HepG2 (cell line): ENCODE measurements around the gene CAPN9. TPM values are rescaled to one million over a fixed set of nuclear protein-coding genes. Genes with fewer than 3 reads are reported as not detected.

Source experiments
- ATAC-seq: fragments of 200-7000 bp; cut with Tn5 transposase; 3 replicates; pipeline ENCODE4 v1.9.1; 2020; ENCODE audit warnings: mild to moderate bottlenecking, moderate library complexity
- BruUV-seq: library from RNA; stranded (reverse); fragments of 400-500 nt; replicated peaks from 2 replicates; lab custom pipeline; 2021; lab: Mats Ljungman, UMichigan
- CTCF ChIA-PET: fragments of 300-600 bp; formaldehyde crosslinking; extraction: SDS; loops from one replicate; lab custom pipeline; 2021; ENCODE audit warnings: low total read pairs, inconsistent platforms, low intra/inter-chr PET ratio; lab: Yijun Ruan, JAX
- POLR2A ChIA-PET: fragments of 350-600 bp; sonication (Branson Sonifier 250); formaldehyde crosslinking; loops from one replicate; lab custom pipeline; 2020; ENCODE audit warnings: antibody characterized with exemption, inconsistent platforms; lab: Yijun Ruan, JAX
- DNase-seq: peaks from one replicate; pipeline ENCODE4 v3.0.0-alpha.2; 2015; ENCODE audit warnings: low spot score
- FAIRE-seq: peaks from 3 replicates; lab custom pipeline; 2011; peaks lifted over from hg19 to GRCh38; lab: Jason Lieb, UNC
- H2AFZ ChIP-seq: one replicate; pipeline ENCODE4 v1.6.1; 2011; ENCODE audit warnings: low read length, inconsistent platforms
- H3K27ac ChIP-seq: fragments of 300-600 bp; 3 replicates; pipeline ENCODE4 v1.8.0; 2011; ENCODE audit warnings: mixed run types, mild to moderate bottlenecking, mixed read lengths, low read length, inconsistent platforms; ENCODE audit not compliant: insufficient read depth; ENCODE audit errors: extremely low read length
- H3K27me3 ChIP-seq, 2 experiments: fragments of 200-600 bp in 1 of 2; 2 replicates in 1 of 2; 3 replicates in 1 of 2; pipeline versions ENCODE4 v1.6.0 to v1.8.0; 2011; ENCODE audit warnings: low read length in 2 of 2, mild to moderate bottlenecking in 2 of 2, moderate library complexity in 2 of 2, inconsistent platforms in 1 of 2; ENCODE audit not compliant: insufficient read depth in 2 of 2, control insufficient read depth in 1 of 2
- H3K36me3 ChIP-seq, 2 experiments: fragments of 200-600 bp in 1 of 2; replicated peaks in 1 of 2; 2 replicates in 1 of 2; 3 replicates in 1 of 2; pipeline versions ENCODE4 v1.5.1 to v1.8.0; 2011; ENCODE audit warnings: low read length in 2 of 2, inconsistent platforms in 1 of 2; ENCODE audit not compliant: insufficient read depth in 2 of 2, control insufficient read depth in 1 of 2
- H3K4me1 ChIP-seq: 2 replicates; pipeline ENCODE4 v1.5.1; 2012; ENCODE audit warnings: low read length, inconsistent platforms; ENCODE audit not compliant: insufficient read depth
- H3K4me2 ChIP-seq: 2 replicates; pipeline ENCODE4 v1.6.0; 2011; ENCODE audit warnings: low read depth, low read length, inconsistent platforms
- H3K4me3 ChIP-seq, 3 experiments: fragments of 200-600 bp in 1 of 3; sonication (generic), shearing (Covaris generic) in 1 of 3; replicated peaks in 1 of 3; 2 replicates each; pipeline ENCODE4 v1.5.1; 2011 to 2016; ENCODE audit warnings: low read length in 3 of 3, inconsistent platforms in 2 of 3, low read depth in 2 of 3, mild to moderate bottlenecking in 2 of 3, control low read depth in 1 of 3, mixed read lengths in 1 of 3; ENCODE audit not compliant: insufficient read depth in 1 of 3
- H3K79me2 ChIP-seq: one replicate; pipeline ENCODE4 v1.6.1; 2011; ENCODE audit warnings: low read length, inconsistent platforms; ENCODE audit not compliant: insufficient read depth
- H3K9ac ChIP-seq: 2 replicates; pipeline ENCODE4 v1.6.0; 2011; ENCODE audit warnings: mild to moderate bottlenecking, low read depth, low read length, inconsistent platforms; ENCODE audit not compliant: insufficient read depth
- H3K9me3 ChIP-seq: 2 replicates; pipeline ENCODE4 v1.5.1; 2012; ENCODE audit warnings: mild to moderate bottlenecking, low read length
- H4K20me1 ChIP-seq: 2 replicates; pipeline ENCODE4 v1.6.0; 2011; ENCODE audit warnings: inconsistent platforms, mild to moderate bottlenecking, low read length, moderate library complexity; ENCODE audit not compliant: insufficient read depth
- CCAR2 ChIP-seq: fragments of 200-400 bp; formaldehyde crosslinking; optimal IDR thresholded peaks from 2 replicates; pipeline ENCODE3; 2018; ENCODE audit warnings: low read depth, mild to moderate bottlenecking, low read length, moderate library complexity
- DNMT3B ChIP-seq: conservative IDR thresholded peaks from 2 replicates; pipeline ENCODE4 v1.6.1; 2016; ENCODE audit warnings: missing biosample characterization, control low read depth
- ETV6 ChIP-seq: sonication (generic); formaldehyde crosslinking; conservative IDR thresholded peaks from 2 replicates; pipeline ENCODE4 v1.4.0; 2020; ENCODE audit warnings: missing genetic modification reagents
- HNRNPL ChIP-seq: fragments of 200-400 bp; formaldehyde crosslinking; IDR thresholded peaks from 2 replicates; pipeline ENCODE4 v1.6.1; 2017; ENCODE audit warnings: mild to moderate bottlenecking, low read depth, low read length
- KLF15 ChIP-seq: sonication (generic); formaldehyde crosslinking; IDR thresholded peaks from 2 replicates; pipeline ENCODE4 v1.8.1; 2023; ENCODE audit warnings: borderline replicate concordance, mild to moderate bottlenecking, inconsistent platforms, missing genetic modification reagents, mixed read lengths
- MLLT10 ChIP-seq: sonication (generic); formaldehyde crosslinking; IDR thresholded peaks from 2 replicates; pipeline ENCODE4 v1.4.0; 2020; ENCODE audit warnings: missing genetic modification reagents
- MTA3 ChIP-seq: sonication (generic); formaldehyde crosslinking; IDR thresholded peaks from 2 replicates; pipeline ENCODE4 v1.4.0; 2020; ENCODE audit warnings: missing genetic modification reagents
- MYC ChIP-seq: sonication (generic); formaldehyde crosslinking; IDR thresholded peaks from 2 replicates; pipeline ENCODE4 v1.9.0; 2021; ENCODE audit warnings: missing genetic modification reagents, borderline replicate concordance
- NR2F2 ChIP-seq: IDR thresholded peaks from 2 replicates; pipeline ENCODE4 v1.6.1; 2012; ENCODE audit warnings: low read depth, inconsistent platforms, borderline replicate concordance
- PAF1 ChIP-seq: IDR thresholded peaks from 2 replicates; pipeline ENCODE4 v1.6.1; 2016; ENCODE audit warnings: missing genetic modification reagents, missing compliant biosample characterization
- ZFY ChIP-seq: sonication (generic); formaldehyde crosslinking; IDR thresholded peaks from 2 replicates; pipeline ENCODE4 v1.4.0; 2020; ENCODE audit warnings: missing genetic modification reagents
- ZNF562 ChIP-seq: sonication (generic); formaldehyde crosslinking; IDR thresholded peaks from 2 replicates; pipeline ENCODE4 v1.8.0; 2022; ENCODE audit warnings: missing genetic modification reagents, borderline replicate concordance
- ZNF747 ChIP-seq: sonication (generic); formaldehyde crosslinking; IDR thresholded peaks from 2 replicates; pipeline ENCODE4 v1.8.1; 2023; ENCODE audit warnings: missing genetic modification reagents, mild to moderate bottlenecking, borderline replicate concordance
- ZNF816 ChIP-seq: sonication (generic); formaldehyde crosslinking; IDR thresholded peaks from 2 replicates; pipeline ENCODE4 v1.8.0; 2022; ENCODE audit warnings: missing genetic modification reagents, mild to moderate bottlenecking, borderline replicate concordance
- WGBS: methylation state at CpG from one replicate; pipeline ENCODE4 v1.1.6; 2017; ENCODE audit warnings: low lambda C conversion rate; 5-methylcytosine and 5-hydroxymethylcytosine counted together
- in situ Hi-C: cut with HindIII; loops from 2 replicates; pipeline ENCODE4 v1.10.0; 2017; ENCODE audit warnings: low pct_unique_long_range_greater_than_20kb; ENCODE audit not compliant: extremely low pct_ligation_motif_present
- intact Hi-C: fragments of 100-400 bp; cut with micrococcal nuclease; formaldehyde crosslinking; loops from one replicate; pipeline ENCODE4 v1.10.0; 2022; ENCODE audit not compliant: unreplicated experiment
- polyA plus RNA-seq, 8 experiments: library from polyadenylated mRNA; depleted of rRNA in 3 of 8; stranded (reverse) in 7 of 8; unstranded in 1 of 8; fragments of >200 nt; fragmentation: Illumina TruSeq in 4 of 8; extraction: Trizol in 4 of 8; gene quantifications; 2 replicates each; pipeline versions ENCODE4 v1.2.1 to v1.2.3, GENCODE V29; 2011 to 2016; ENCODE audit warnings: low read depth in 4 of 8, missing spikeins in 1 of 8, mixed read lengths in 1 of 8; ENCODE audit not compliant: insufficient read depth in 1 of 8
- total RNA-seq, 5 experiments: library from RNA; depleted of rRNA; stranded (reverse); fragments of >200 nt; fragmentation: Illumina TruSeq; extraction: Trizol; gene quantifications; 2 replicates each; pipeline ENCODE4 v1.2.3, GENCODE V29; 2016; ENCODE audit warnings: low read depth in 1 of 5
- TF ChIP-seq, protein P1 (sequence below): sonication (generic); formaldehyde crosslinking; IDR thresholded peaks from 2 replicates; pipeline ENCODE4 v1.9.0; 2021; ENCODE audit warnings: missing genetic modification reagents, mild to moderate bottlenecking, borderline replicate concordance
- TF ChIP-seq, protein P2 (sequence below): IDR thresholded peaks from 2 replicates; pipeline ENCODE4 v1.6.1; 2012; ENCODE audit warnings: low read depth, low read length, improper control_type of control experiment
- TF ChIP-seq, protein P3 (sequence below): sonication (generic); formaldehyde crosslinking; IDR thresholded peaks from 2 replicates; pipeline ENCODE4 v1.4.0; 2020; ENCODE audit warnings: missing genetic modification reagents, low read depth, mild to moderate bottlenecking, borderline replicate concordance

CAPN9 gene
- total and polyA plus RNA-seq, 2 of the 13 experiments (the other 11 are each of a cell fraction or from before 2014, with no cell fraction given), result 0.04 to 0.31 TPM

DNA sequence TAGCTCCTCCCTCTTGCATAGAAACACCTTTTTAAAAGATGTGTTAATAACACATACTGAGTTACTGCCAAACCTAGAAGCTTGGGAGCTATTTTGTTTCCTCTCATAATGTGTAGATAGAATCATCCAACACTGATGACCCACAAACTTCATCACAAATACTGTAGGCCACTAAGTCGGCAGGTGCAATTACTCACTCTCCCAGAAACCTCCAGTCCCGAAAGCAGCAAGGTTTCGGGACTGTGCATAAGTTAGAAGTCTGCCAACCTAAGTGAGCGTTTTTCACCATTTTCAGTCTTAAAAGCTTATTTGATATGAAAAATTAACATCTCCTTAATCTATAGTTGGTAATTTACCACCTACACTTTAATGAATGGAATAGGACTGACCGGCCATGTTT is 89.2 kb downstream of the CAPN9 start:
- DNase-seq (no peak), ATAC-seq (no peak), FAIRE-seq (no peak)
- CTCF ChIA-PET, result no interaction called here
- Histone ChIP-seq H3K27me3 (no peaks in the 10 kb centered on the region), H3K9me3 (no peaks in the 10 kb centered on the region), H2AFZ (no peak overlapping the region), H3K4me2 (no peak overlapping the region), H3K36me3 (peaks cover 6 to 26% of the 10 kb centered on the region in 2 experiments; a peak in 4 of 5 replicates), H3K27ac (no peak overlapping the region), H3K79me2 (no peaks in the 10 kb centered on the region), H3K4me1 (no peaks in the 10 kb centered on the region), H4K20me1 (no peaks in the 10 kb centered on the region), H3K9ac (no peak overlapping the region), H3K4me3 (no peak overlapping the region)
- in situ Hi-C loops (no loop called here), intact Hi-C loops (no loop called here)
- POLR2A ChIA-PET, result no interaction called here
- TF ChIP-seq, protein P1, sequence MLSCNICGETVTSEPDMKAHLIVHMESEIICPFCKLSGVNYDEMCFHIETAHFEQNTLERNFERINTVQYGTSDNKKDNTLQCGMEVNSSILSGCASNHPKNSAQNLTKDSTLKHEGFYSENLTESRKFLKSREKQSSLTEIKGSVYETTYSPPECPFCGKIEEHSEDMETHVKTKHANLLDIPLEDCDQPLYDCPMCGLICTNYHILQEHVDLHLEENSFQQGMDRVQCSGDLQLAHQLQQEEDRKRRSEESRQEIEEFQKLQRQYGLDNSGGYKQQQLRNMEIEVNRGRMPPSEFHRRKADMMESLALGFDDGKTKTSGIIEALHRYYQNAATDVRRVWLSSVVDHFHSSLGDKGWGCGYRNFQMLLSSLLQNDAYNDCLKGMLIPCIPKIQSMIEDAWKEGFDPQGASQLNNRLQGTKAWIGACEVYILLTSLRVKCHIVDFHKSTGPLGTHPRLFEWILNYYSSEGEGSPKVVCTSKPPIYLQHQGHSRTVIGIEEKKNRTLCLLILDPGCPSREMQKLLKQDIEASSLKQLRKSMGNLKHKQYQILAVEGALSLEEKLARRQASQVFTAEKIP (CRISPR knock-in tag), result no peak
- TF ChIP-seq MYC (CRISPR knock-in tag) (no peak), ZFY (no peak), ZNF747 (CRISPR knock-in tag) (no peak), CCAR2 (no peak), NR2F2 (no peak)
- 93% methylated on average over 5 of the region's 5 CpGs for WGBS
- BruUV-seq, result no TSS peak

DNA sequence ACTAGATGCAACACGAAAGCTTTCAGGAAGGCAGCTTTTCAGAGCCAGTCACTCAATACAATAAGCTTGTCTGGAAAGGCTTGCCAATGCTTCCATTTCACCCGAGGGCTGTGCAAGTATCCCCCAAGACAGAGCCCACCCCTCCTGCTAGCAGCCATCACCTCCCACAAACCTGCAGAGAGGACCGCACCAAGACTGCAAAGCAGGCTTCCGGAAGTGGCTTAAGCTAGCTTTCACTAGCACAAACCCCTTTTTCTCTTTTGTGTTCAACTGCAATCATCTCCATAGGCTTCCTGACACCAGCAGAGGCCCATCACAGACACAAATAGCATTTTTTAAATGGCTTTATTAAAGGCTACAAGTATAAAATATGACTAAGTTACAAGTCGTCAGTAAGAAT is 89.6 kb downstream of the CAPN9 start:
- ChIA-PET CTCF (no interaction called here), POLR2A (no interaction called here)
- Histone ChIP-seq H3K4me1 (no peaks in the 10 kb centered on the region), H3K4me2 (no peak overlapping the region), H3K4me3 (no peak overlapping the region), H3K9ac (no peak overlapping the region), H3K9me3 (no peaks in the 10 kb centered on the region), H3K36me3 (peaks cover 6 to 30% of the 10 kb centered on the region in 2 experiments; a peak in 4 of 5 replicates), H3K79me2 (no peaks in the 10 kb centered on the region), H4K20me1 (no peaks in the 10 kb centered on the region), H2AFZ (no peak overlapping the region), H3K27ac (no peak overlapping the region), H3K27me3 (no peaks in the 10 kb centered on the region)
- no peak for DNase-seq
- WGBS, result 94% methylated on average over 5 of the region's 5 CpGs
- in situ Hi-C loops (no loop called here), intact Hi-C loops (no loop called here)
- no peak for ATAC-seq
- FAIRE-seq, result no peak
- BruUV-seq, result no TSS peak
- TF ChIP-seq PAF1 (CRISPR knock-in tag) (no peak), ETV6 (CRISPR knock-in tag) (no peak), MLLT10 (CRISPR knock-in tag) (no peak), HNRNPL (no peak), MTA3 (CRISPR knock-in tag) (no peak), ZNF816 (no peak), ZNF562 (CRISPR knock-in tag) (no peak), DNMT3B (CRISPR knock-in tag) (no peak), KLF15 (no peak)
- TF ChIP-seq, protein P2, sequence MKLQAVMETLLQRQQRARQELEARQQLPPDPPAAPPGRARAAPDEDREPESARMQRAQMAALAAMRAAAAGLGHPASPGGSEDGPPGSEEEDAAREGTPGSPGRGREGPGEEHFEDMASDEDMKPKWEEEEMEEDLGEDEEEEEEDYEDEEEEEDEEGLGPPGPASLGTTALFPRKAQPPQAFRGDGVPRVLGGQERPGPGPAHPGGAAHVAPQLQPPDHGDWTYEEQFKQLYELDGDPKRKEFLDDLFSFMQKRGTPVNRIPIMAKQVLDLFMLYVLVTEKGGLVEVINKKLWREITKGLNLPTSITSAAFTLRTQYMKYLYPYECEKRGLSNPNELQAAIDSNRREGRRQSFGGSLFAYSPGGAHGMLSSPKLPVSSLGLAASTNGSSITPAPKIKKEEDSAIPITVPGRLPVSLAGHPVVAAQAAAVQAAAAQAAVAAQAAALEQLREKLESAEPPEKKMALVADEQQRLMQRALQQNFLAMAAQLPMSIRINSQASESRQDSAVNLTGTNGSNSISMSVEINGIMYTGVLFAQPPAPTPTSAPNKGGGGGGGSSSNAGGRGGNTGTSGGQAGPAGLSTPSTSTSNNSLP, result no peak
- TF ChIP-seq, protein P3, sequence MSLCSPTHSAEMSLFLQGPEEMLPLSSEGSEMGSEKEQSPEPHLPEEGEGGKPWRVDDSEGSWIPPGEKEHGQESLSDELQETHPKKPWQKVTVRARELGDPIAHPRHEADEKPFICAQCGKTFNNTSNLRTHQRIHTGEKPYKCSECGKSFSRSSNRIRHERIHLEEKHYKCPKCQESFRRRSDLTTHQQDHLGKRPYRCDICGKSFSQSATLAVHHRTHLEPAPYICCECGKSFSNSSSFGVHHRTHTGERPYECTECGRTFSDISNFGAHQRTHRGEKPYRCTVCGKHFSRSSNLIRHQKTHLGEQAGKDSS (CRISPR knock-in tag), result no peak
